GM18505 (cell line): ENCODE data around the gene TMEM184A.

ENCODE experiments used
- ATAC-seq: cut with Tn5 transposase; IDR thresholded peaks from one replicate; pipeline ENCODE4 v1.9.1; 2021; ENCODE audit not compliant: unreplicated experiment
- POLR2A ChIP-seq: IDR thresholded peaks from 4 replicates; pipeline ENCODE4 v1.6.1; 2011; ENCODE audit warnings: borderline replicate concordance; ENCODE audit not compliant: insufficient read depth, insufficient read length; ENCODE audit errors: extremely low read depth

Gene TMEM184A

GRCh38 chr7:1558841-1559625 lies 3.0 kb upstream of the TMEM184A start:
- no peak for TF ChIP-seq POLR2A
- ATAC-seq, result no peak

GRCh38 chr7:1558181-1558811 lies 2.3 kb upstream of the TMEM184A start:
- TF ChIP-seq POLR2A, result no peak
- ATAC-seq, result no peak

- no peak for TF ChIP-seq POLR2A
- ATAC-seq, result no peak
Observed at GRCh38 chr7:1557771-1558170, 1.8 kb upstream of the TMEM184A start.

GRCh38 chr7:1557006-1557405 lies 1.0 kb upstream of the TMEM184A start:
- no peak for ATAC-seq
- TF ChIP-seq POLR2A, result no peak

GRCh38 chr7:1555046-1555812 lies 776 bp downstream of the TMEM184A start:
- no peak for TF ChIP-seq POLR2A
- no peak for ATAC-seq

- TF ChIP-seq POLR2A, result no peak
- no peak for ATAC-seq
Observed at GRCh38 chr7:1554333-1555045, 1.5 kb downstream of the TMEM184A start.

GRCh38 chr7:1553512-1554210 lies 2.3 kb downstream of the TMEM184A start:
- TF ChIP-seq POLR2A, result no peak
- no peak for ATAC-seq

- ATAC-seq, result no peak
- no peak for TF ChIP-seq POLR2A
Observed at GRCh38 chr7:1552200-1552599, 3.8 kb downstream of the TMEM184A start.

GRCh38 chr7:1550846-1551155 lies 5.2 kb downstream of the TMEM184A start:
- no peak for TF ChIP-seq POLR2A
- ATAC-seq, result no peak

- TF ChIP-seq POLR2A, result no peak
- no peak for ATAC-seq
Observed at GRCh38 chr7:1550005-1550845, 5.8 kb downstream of the TMEM184A start.

GRCh38 chr7:1549357-1550004 lies 6.5 kb downstream of the TMEM184A start:
- no peak for TF ChIP-seq POLR2A
- no peak for ATAC-seq
